Effector CD4-positive, alpha-beta T cell (primary cell): Measurements from ENCODE around the gene DAD1.
"Not testable (repeated sequence)": the region's sequence is repeated elsewhere in the genome, so short reads cannot be mapped to it uniquely, and the experiment has no call there.

Source experiments
- DNase-seq: peaks from one replicate; pipeline ENCODE4 v3.0.0-alpha.2; 2020

Gene DAD1

GRCh38 chr14:22551605-22551997 is 37.4 kb downstream of the DAD1 start:
- no peak for DNase-seq

- DNase-seq = peak; percentile 68
These were observed 38.9 kb downstream of the DAD1 start for GRCh38 chr14:22549981-22550673.

- no peak for DNase-seq
These were observed 39.6 kb downstream of the DAD1 start for GRCh38 chr14:22549324-22549962.

- no peak for DNase-seq
These were observed 40.9 kb downstream of the DAD1 start for GRCh38 chr14:22547948-22548750.

GRCh38 chr14:22547313-22547947 is 41.6 kb downstream of the DAD1 start:
- DNase-seq = no peak

- DNase-seq = no peak
These were observed 42.3 kb downstream of the DAD1 start for GRCh38 chr14:22546722-22547071.

GRCh38 chr14:22545842-22546721 is 42.9 kb downstream of the DAD1 start:
- no peak for DNase-seq

- DNase-seq = no peak
These were observed 44.1 kb downstream of the DAD1 start for GRCh38 chr14:22544881-22545420.

GRCh38 chr14:22544406-22544805 is 44.6 kb downstream of the DAD1 start:
- no peak for DNase-seq

- DNase-seq = not testable (repeated sequence)
These were observed 45.3 kb downstream of the DAD1 start for GRCh38 chr14:22543570-22544357.

- DNase-seq = no peak
These were observed 46.7 kb downstream of the DAD1 start for GRCh38 chr14:22542360-22542759.

- DNase-seq = no peak
These were observed 47.3 kb downstream of the DAD1 start for GRCh38 chr14:22541721-22542120.

- no peak for DNase-seq
These were observed 48.1 kb downstream of the DAD1 start for GRCh38 chr14:22540811-22541360.

- DNase-seq = no peak
These were observed 48.7 kb downstream of the DAD1 start for GRCh38 chr14:22540293-22540692.

GRCh38 chr14:22539831-22540230 is 49.2 kb downstream of the DAD1 start:
- DNase-seq = no peak

GRCh38 chr14:22538671-22539228 is 50.3 kb downstream of the DAD1 start:
- DNase-seq = no peak

- DNase-seq = no peak
These were observed 51.4 kb downstream of the DAD1 start for GRCh38 chr14:22537436-22538310.

- peak; percentile 82 for DNase-seq
These were observed 52.1 kb downstream of the DAD1 start for GRCh38 chr14:22536853-22537338.

- no peak for DNase-seq
These were observed 53.1 kb downstream of the DAD1 start for GRCh38 chr14:22535916-22536315.
